NT2/D1 (cell line): ENCODE measurements around the gene TBR1.

Experiments
- SUZ12 ChIP-seq: IDR thresholded peaks from 2 replicates; pipeline ENCODE4 v1.6.1; 2011; ENCODE audit not compliant: insufficient read length, insufficient read depth; ENCODE audit errors: extremely low read depth
- YY1 ChIP-seq: IDR thresholded peaks from 2 replicates; pipeline ENCODE4 v1.6.1; 2011; ENCODE audit not compliant: insufficient read length, insufficient read depth
- ZNF274 ChIP-seq: IDR thresholded peaks from 2 replicates; pipeline ENCODE4 v1.6.1; 2011; ENCODE audit warnings: mild to moderate bottlenecking, low read depth, low read length

DNA sequence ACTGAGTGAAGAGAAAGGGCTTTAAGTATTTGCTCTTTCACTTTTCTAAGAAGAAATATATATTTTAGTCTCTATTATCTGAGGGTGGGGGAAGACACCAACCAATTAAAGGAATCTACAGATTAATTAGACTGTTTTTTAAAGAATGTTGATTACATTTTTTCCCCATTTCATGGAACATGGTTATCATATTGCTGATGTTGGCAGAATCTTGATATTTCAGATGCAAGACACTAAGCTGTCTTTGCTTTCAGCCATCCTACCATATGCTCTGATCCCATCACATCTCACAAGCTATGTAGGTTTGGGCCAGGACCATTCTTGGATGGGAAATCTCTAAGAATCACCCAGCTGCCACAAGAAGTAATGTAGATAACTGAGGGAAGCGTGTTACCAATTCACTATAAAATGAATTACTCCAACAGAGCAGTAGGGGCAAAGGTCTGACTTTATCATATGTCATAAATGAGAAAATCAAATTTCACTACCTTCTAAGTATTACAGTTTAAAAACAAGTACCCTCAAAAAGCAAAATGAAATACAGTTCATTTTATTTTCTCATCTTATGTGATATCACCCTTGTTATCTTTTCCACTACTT, 6.7 kb upstream of the TBR1 start:
- no peak for TF ChIP-seq YY1
- TF ChIP-seq ZNF274: no peak
- TF ChIP-seq SUZ12: no peak
